ENCODE measurements around the gene GRID1. TPM values are rescaled to one million over a fixed set of nuclear protein-coding genes. Genes with fewer than 3 reads are reported as not detected.

GRID1 gene
- total RNA-seq, 1 donor from 2014 or later = 9.2 TPM

DNA sequence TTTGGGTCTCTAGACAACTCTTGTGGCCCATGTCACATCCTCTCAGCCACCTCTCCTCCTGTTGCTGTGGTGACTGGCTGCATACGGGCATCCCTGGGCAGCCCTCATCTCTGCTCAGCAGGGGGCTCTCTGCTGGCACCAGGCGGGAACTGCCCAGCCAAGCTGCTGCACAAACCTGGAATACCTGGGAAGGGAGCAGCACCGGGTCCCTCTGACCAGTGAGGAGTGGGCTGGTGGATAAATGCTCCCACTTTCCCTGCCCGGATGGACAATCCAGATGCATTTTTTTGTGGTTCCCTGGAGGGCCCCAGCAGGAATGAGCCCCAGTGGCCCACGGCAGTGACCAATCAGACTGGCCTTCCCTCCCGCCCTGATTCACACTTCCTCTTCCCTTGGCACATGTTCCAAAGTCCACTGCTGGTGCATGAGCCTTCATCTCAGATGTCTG is 21.9 kb downstream of the GRID1 start:
- DNase-seq (ENCODE audit: extremely low spot score, unreplicated experiment) = no peak
- H3K4me1 Mint-ChIP-seq (ENCODE audit: unreplicated experiment) = peaks cover 16% of the 10 kb centered on the region
- H3K36me3 Mint-ChIP-seq = no peaks in the 10 kb centered on the region
- H3K27ac Mint-ChIP-seq = no peak overlapping the region
- TF ChIP-seq, protein P1, sequence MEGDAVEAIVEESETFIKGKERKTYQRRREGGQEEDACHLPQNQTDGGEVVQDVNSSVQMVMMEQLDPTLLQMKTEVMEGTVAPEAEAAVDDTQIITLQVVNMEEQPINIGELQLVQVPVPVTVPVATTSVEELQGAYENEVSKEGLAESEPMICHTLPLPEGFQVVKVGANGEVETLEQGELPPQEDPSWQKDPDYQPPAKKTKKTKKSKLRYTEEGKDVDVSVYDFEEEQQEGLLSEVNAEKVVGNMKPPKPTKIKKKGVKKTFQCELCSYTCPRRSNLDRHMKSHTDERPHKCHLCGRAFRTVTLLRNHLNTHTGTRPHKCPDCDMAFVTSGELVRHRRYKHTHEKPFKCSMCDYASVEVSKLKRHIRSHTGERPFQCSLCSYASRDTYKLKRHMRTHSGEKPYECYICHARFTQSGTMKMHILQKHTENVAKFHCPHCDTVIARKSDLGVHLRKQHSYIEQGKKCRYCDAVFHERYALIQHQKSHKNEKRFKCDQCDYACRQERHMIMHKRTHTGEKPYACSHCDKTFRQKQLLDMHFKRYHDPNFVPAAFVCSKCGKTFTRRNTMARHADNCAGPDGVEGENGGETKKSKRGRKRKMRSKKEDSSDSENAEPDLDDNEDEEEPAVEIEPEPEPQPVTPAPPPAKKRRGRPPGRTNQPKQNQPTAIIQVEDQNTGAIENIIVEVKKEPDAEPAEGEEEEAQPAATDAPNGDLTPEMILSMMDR (conservative IDR thresholded peaks at IDR 0.05) = no peak
- peaks cover 12% of the 10 kb centered on the region for H3K27me3 Mint-ChIP-seq
- no peak overlapping the region for H3K4me3 Mint-ChIP-seq
- H3K9me3 Mint-ChIP-seq = no peaks in the 10 kb centered on the region

DNA sequence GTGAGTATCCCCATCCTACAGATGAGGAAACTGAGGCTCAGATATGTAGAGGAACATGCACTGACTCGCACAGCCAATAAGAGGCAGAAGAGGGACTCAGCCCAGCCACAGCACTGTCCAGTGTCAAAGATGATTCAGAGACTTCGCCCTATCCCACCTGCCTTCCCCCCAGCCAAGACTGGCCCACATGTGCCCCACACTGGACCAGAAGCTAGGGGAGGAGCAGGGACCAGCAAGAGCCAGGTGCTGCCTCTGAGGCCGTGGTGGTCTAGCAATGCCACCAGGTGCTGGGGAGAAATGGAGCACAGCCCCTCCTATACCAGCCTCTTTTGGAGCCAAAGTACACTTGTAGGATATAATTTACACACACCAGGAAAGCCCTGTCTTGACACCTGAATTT is 22.3 kb downstream of the GRID1 start:
- TF ChIP-seq, protein P1 (conservative IDR thresholded peaks at IDR 0.05) = no peak

DNA sequence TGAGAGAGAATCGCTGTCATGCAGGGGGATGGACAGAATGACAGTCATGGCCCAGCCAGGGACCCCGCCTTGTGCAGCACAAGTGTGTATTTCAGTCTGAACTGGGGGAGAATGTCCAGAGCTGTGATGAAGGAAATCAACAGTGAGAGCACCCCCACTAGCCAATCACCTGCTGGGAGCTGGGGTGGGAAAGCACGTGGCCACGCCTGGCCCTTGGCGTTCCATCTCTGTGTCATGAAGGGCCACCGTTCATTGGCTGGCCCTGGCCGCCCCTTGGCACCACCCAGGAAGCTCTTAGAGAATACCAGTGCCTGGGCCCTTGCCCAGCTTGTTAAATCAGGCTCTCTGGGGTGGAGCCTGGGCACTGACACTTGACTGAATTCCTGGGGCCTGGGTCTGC is 22.8 kb downstream of the GRID1 start:
- no peak for DNase-seq (ENCODE audit: extremely low spot score, unreplicated experiment)
- no peak overlapping the region for H3K27ac Mint-ChIP-seq

More for the DNA sequence above, 22.3 kb downstream of the GRID1 start:
- no peaks in the 10 kb centered on the region for H3K36me3 Mint-ChIP-seq
- DNase-seq (ENCODE audit: extremely low spot score, unreplicated experiment) = no peak
- peaks cover 7% of the 10 kb centered on the region for H3K27me3 Mint-ChIP-seq
- H3K4me3 Mint-ChIP-seq = no peak overlapping the region
- no peak overlapping the region for H3K27ac Mint-ChIP-seq
- peaks cover 16% of the 10 kb centered on the region for H3K4me1 Mint-ChIP-seq (ENCODE audit: unreplicated experiment)
- H3K9me3 Mint-ChIP-seq = no peaks in the 10 kb centered on the region

DNA sequence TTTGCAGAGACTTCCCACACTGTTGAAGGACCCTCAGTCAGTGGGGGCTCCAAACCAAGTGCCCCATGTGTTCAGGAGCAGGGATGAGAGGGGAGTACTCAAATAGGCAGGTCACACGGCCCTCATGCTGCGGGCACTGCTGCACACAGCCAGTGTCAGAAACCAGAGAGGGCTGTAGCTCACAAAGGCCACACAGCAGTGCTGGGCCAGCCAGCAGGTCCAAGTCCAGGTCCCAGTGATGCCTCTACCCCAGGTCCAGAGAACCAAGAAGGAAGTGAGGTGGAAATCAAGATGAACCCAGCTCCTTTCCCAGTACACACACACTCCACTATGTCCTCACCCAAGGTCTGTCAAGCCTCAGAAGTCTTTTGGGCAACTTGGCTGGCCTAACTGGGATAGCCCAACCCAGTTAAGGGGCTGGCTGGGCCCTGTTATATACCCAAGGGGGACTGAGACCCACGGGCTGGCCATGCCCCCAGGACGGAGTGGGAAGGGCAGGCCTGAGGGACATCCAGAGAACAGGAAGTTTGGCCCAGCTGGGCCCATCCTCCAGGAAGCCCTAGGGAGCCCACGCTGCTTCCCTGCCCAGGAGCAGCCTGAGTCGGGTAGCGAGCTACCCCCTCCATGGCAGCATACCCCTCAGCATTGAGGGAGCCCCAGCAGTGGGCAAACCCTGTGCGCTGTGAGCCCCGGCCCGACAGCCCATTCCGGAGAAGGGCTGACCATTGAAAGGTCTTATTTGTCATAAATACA is 24.3 kb downstream of the GRID1 start:
- Mint-ChIP-seq H3K27ac (no peak overlapping the region), H3K4me3 (no peak overlapping the region), H3K4me1 (ENCODE audit: unreplicated experiment) (peaks cover 15% of the 10 kb centered on the region), H3K9me3 (no peaks in the 10 kb centered on the region), H3K27me3 (peaks cover 6% of the 10 kb centered on the region), H3K36me3 (no peaks in the 10 kb centered on the region)
- no peak for DNase-seq (ENCODE audit: extremely low spot score, unreplicated experiment)
- TF ChIP-seq, protein P1 (conservative IDR thresholded peaks at IDR 0.05) = no peak

More for the DNA sequence above, 22.8 kb downstream of the GRID1 start:
- TF ChIP-seq, protein P1 (conservative IDR thresholded peaks at IDR 0.05) = no peak
- H3K36me3 Mint-ChIP-seq = no peaks in the 10 kb centered on the region
- H3K4me3 Mint-ChIP-seq = no peak overlapping the region
- H3K4me1 Mint-ChIP-seq (ENCODE audit: unreplicated experiment) = peaks cover 16% of the 10 kb centered on the region
- H3K27me3 Mint-ChIP-seq = peaks cover 6% of the 10 kb centered on the region
- H3K9me3 Mint-ChIP-seq = no peaks in the 10 kb centered on the region

DNA sequence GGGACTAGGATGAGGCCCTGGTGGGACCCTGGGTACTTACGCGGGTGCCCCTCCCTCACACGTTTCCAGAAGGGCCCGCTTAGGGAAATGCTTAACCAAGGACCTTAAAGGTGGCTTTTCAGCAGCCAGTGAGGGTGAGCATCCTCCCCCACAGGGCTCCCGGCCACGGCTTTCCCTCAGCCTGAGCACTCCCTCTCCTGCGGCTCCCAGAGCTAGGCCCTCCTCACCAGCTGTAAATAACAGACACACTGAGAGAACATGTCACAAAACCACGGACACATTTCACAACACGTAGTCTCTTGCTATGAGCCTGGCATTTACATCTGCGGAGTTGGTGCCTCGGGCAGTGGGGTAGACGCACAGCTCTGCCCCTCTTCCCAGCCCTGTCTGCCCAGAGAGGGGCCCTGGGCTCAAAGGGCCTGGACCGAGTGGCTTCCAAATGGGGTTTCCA is 25.2 kb downstream of the GRID1 start:
- Mint-ChIP-seq H3K9me3 (no peaks in the 10 kb centered on the region), H3K36me3 (no peaks in the 10 kb centered on the region), H3K27ac (no peak overlapping the region), H3K4me1 (ENCODE audit: unreplicated experiment) (peaks cover 11% of the 10 kb centered on the region), H3K27me3 (peaks cover 6% of the 10 kb centered on the region), H3K4me3 (no peak overlapping the region)
- no peak for DNase-seq (ENCODE audit: extremely low spot score, unreplicated experiment)
- TF ChIP-seq, protein P1 (conservative IDR thresholded peaks at IDR 0.05) = no peak

Measured in type B pancreatic cell (in vitro differentiated cells).